Activated CD8-positive, alpha-beta T cell treated with anti-CD3 and anti-CD28 coated beads for 36 hours (primary cell): ENCODE results near the gene KCNIP4. TPM values are rescaled to one million over a fixed set of nuclear protein-coding genes. Genes with fewer than 3 reads are reported as not detected.

ENCODE experiments used
- ATAC-seq: fragments of 200-7000 bp; cut with Tn5 transposase; one replicate; pipeline ENCODE4 v1.10.0; 2021; ENCODE audit warnings: mild to moderate bottlenecking, moderate library complexity
- CTCF ChIA-PET: fragments of 350-600 bp; sonication (Branson Sonifier 250); formaldehyde crosslinking; loops from one replicate; lab custom pipeline; 2021; ENCODE audit warnings: antibody characterized with exemption; lab: Charles Lee
- POLR2A ChIA-PET: fragments of 350-600 bp; sonication (Branson Sonifier 250); formaldehyde crosslinking; loops from one replicate; lab custom pipeline; 2021; ENCODE audit warnings: antibody characterized with exemption; lab: Charles Lee
- DNase-seq: peaks from one replicate; pipeline ENCODE4 v3.0.0-alpha.2; 2020
- H3K27ac Mint-ChIP-seq: one replicate; pipeline ENCODE4 v1.8.0; 2021; ENCODE audit warnings: mild to moderate bottlenecking, mixed read lengths
- H3K27me3 Mint-ChIP-seq: one replicate; pipeline ENCODE4 v1.8.0; 2021; ENCODE audit warnings: mixed read lengths
- H3K36me3 Mint-ChIP-seq: one replicate; pipeline ENCODE4 v1.8.0; 2021; ENCODE audit warnings: low read depth, mixed read lengths
- H3K4me1 Mint-ChIP-seq: one replicate; pipeline ENCODE4 v1.8.0; 2021; ENCODE audit warnings: low read depth, mixed read lengths
- H3K4me3 Mint-ChIP-seq: one replicate; pipeline ENCODE4 v1.8.0; 2021; ENCODE audit warnings: mild to moderate bottlenecking, moderate library complexity, mixed read lengths
- H3K9me3 Mint-ChIP-seq: one replicate; pipeline ENCODE4 v1.8.0; 2021; ENCODE audit warnings: mixed read lengths
- intact Hi-C: fragments of 100-400 bp; cut with micrococcal nuclease; formaldehyde crosslinking; loops from one replicate; pipeline ENCODE4 v1.10.0; 2022
- total RNA-seq, 2 experiments: library from RNA; stranded (reverse); gene quantifications; one replicate each; pipeline ENCODE4 v1.2.3, GENCODE V29; 2021
- TF ChIP-seq, protein P1 (sequence below): fragments of 200-600 bp; IDR thresholded peaks from one replicate; pipeline ENCODE4 v1.8.0; 2022; ENCODE audit warnings: antibody characterized with exemption, mild to moderate bottlenecking

KCNIP4 gene
- total RNA-seq, 2 experiments from 2014 or later: not detected

DNA sequence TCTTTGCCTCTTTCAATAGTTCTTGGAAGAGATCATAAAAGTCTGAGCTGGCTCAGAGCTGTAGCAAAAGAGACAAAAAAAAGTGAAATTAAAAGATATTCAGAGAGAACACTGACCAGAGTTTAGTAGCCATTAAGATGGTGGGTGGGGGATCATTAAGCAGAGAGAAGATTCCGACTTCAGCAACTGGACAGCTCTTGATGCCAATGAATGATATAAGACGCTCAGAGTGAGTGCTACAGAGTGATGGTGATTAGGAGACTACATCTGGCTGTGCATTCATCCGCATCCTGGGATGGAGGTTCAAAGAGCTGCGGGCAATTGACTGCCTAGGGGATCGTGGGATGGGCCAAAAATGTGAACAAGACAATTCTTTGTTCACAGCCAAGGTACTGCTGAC, 1069.8 kb downstream of the KCNIP4 start:
- Mint-ChIP-seq H3K27ac (no peak overlapping the region), H3K4me3 (no peak overlapping the region), H3K4me1 (no peaks in the 10 kb centered on the region), H3K36me3 (no peaks in the 10 kb centered on the region), H3K27me3 (no peaks in the 10 kb centered on the region), H3K9me3 (peaks cover 2% of the 10 kb centered on the region)
- DNase-seq (no peak), ATAC-seq (no peak)
- TF ChIP-seq, protein P1, sequence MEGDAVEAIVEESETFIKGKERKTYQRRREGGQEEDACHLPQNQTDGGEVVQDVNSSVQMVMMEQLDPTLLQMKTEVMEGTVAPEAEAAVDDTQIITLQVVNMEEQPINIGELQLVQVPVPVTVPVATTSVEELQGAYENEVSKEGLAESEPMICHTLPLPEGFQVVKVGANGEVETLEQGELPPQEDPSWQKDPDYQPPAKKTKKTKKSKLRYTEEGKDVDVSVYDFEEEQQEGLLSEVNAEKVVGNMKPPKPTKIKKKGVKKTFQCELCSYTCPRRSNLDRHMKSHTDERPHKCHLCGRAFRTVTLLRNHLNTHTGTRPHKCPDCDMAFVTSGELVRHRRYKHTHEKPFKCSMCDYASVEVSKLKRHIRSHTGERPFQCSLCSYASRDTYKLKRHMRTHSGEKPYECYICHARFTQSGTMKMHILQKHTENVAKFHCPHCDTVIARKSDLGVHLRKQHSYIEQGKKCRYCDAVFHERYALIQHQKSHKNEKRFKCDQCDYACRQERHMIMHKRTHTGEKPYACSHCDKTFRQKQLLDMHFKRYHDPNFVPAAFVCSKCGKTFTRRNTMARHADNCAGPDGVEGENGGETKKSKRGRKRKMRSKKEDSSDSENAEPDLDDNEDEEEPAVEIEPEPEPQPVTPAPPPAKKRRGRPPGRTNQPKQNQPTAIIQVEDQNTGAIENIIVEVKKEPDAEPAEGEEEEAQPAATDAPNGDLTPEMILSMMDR: no peak
- POLR2A ChIA-PET: no interaction called here
- intact Hi-C loops: no loop called here
- CTCF ChIA-PET: interaction anchor here (1.3 kb wide), 1 partner anchor 106 kb away, joined by 3 read pairs; no protein-coding TSS in a partner anchor

DNA sequence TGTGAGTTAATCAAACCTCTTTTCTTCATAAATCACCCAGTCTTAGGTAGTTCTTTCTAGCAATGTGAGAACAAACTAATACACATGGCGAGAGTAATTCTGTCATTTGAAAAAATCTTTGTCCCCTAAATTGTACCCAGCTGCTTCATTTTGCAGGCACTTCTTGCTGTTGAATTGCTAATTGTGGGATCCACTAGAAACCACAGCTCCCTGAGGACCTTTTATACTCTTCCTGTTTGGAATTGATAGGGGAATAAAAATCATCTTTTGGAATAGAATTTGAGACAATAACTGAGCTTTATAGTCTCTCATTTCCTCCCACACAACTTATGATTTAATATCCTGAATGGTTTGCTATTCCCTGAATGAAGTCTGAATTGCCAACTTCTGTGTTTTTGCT, 1078.1 kb downstream of the KCNIP4 start:
- CTCF ChIA-PET: no interaction called here
- TF ChIP-seq, protein P1: no peak
- Mint-ChIP-seq H3K9me3 (no peaks in the 10 kb centered on the region), H3K4me1 (no peaks in the 10 kb centered on the region), H3K4me3 (no peak overlapping the region), H3K27ac (no peak overlapping the region), H3K36me3 (no peaks in the 10 kb centered on the region), H3K27me3 (no peaks in the 10 kb centered on the region)
- DNase-seq: no peak
- no peak for ATAC-seq
- POLR2A ChIA-PET: no interaction called here
- intact Hi-C loops: no loop called here

DNA sequence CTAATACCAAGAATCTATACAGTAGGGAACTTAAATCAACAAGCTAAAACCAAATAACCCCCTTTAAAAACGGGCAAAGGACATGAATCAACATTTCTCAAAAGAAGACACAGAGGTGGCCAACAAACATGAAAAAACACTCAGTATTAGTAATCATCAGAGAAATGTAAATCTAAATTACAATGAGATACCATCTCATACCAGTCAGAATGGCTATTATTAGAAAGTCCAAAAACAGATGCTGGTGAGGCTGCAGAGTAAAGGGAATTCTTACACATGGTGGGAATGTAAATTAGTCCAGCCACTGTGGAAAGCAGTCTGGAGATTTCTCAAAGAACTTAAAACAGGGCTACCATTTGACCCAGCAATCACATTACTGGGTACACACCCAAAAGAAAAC, 1080.5 kb downstream of the KCNIP4 start:
- intact Hi-C loops: no loop called here
- Mint-ChIP-seq H3K27ac (no peak overlapping the region), H3K4me1 (no peaks in the 10 kb centered on the region), H3K36me3 (no peaks in the 10 kb centered on the region), H3K27me3 (no peaks in the 10 kb centered on the region), H3K9me3 (no peaks in the 10 kb centered on the region), H3K4me3 (no peak overlapping the region)
- TF ChIP-seq, protein P1: no peak
- DNase-seq (no peak), ATAC-seq (no peak)
- ChIA-PET CTCF (no interaction called here), POLR2A (no interaction called here)

DNA sequence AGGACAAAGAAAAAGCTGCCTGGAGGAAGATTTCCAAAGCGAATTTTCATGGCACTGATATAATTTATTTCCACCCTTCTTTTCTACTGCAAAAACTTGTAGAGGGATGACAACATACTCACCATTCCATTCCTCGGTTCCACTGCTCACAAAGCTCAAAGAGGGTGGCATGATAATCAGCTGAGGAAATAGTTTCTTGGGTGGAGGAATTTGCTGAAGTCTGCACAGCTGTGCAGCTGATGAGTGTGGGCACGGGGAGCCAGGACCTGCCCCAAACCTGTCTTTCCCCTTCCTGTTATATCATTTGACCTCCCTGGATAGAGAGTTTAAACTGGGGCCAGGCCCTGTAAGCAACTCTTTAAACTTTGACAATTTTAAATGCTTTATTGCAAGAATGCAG, 1087.7 kb downstream of the KCNIP4 start:
- TF ChIP-seq, protein P1: no peak
- ChIA-PET CTCF (no interaction called here), POLR2A (no interaction called here)
- H3K4me3 Mint-ChIP-seq: no peak overlapping the region
- H3K27me3 Mint-ChIP-seq: no peaks in the 10 kb centered on the region
- DNase-seq (no peak), ATAC-seq (no peak)
- no peaks in the 10 kb centered on the region for H3K36me3 Mint-ChIP-seq
- peaks cover 9% of the 10 kb centered on the region for H3K9me3 Mint-ChIP-seq
- no peaks in the 10 kb centered on the region for H3K4me1 Mint-ChIP-seq
- intact Hi-C loops: no loop called here
- H3K27ac Mint-ChIP-seq: no peak overlapping the region

DNA sequence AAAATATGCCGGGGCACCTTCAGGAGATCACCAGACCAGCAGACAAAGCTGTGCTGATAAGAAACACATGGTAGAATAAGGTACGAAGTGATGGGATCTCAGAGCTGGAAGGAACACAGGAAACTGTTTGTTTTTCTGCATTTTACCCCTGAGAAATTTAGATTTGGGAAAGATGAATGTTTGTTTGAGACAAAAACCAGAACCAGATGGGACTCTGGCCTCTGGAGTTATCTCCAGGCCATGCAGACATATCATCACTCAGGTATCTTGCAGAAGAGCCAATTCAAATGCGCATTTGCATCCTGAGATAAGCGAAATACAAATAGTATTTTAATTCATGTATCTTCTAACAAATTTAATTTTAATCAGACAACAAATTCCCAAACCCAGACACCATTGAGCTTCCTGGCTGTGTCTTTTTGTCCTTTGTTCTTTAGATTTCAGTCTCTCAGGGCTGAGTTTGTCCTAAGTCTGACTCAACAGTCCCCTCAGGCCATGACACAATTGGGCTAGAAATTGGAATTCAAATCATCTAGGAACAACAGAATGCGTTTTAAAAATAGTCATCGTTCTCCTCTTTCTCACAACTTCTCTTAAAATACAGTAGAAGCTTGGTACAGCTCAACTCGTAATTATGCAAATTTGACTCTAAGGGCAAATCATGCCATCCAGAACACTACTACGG, 1089.3 kb downstream of the KCNIP4 start:
- H3K36me3 Mint-ChIP-seq: no peaks in the 10 kb centered on the region
- DNase-seq (no peak), ATAC-seq (no peak)
- H3K4me3 Mint-ChIP-seq: no peak overlapping the region
- TF ChIP-seq, protein P1: no peak
- intact Hi-C loops: no loop called here
- no peaks in the 10 kb centered on the region for H3K27me3 Mint-ChIP-seq
- H3K27ac Mint-ChIP-seq: no peak overlapping the region
- peaks cover 11% of the 10 kb centered on the region for H3K9me3 Mint-ChIP-seq
- ChIA-PET CTCF (no interaction called here), POLR2A (no interaction called here)
- H3K4me1 Mint-ChIP-seq: no peaks in the 10 kb centered on the region
